COLO829 (cell line): ENCODE results near the gene NPM3.

Experiments
- DNase-seq: peaks from one replicate; pipeline ENCODE4 v3.0.0; 2012; ENCODE audit warnings: low spot score

NPM3 gene

GRCh38 chr10:101758858-101759257 lies 24.4 kb downstream of the NPM3 start:
- no peak for DNase-seq

- no peak for DNase-seq
Measured at GRCh38 chr10:101752241-101752640, 31.0 kb downstream of the NPM3 start.

GRCh38 chr10:101749047-101750016 lies 33.9 kb downstream of the NPM3 start:
- DNase-seq, result no peak

- no peak for DNase-seq
Measured at GRCh38 chr10:101748496-101748895, 34.8 kb downstream of the NPM3 start.

- DNase-seq, result no peak
Measured at GRCh38 chr10:101745074-101745696, 38.1 kb downstream of the NPM3 start.

GRCh38 chr10:101744267-101744666 lies 39.0 kb downstream of the NPM3 start:
- no peak for DNase-seq

GRCh38 chr10:101741938-101742337 lies 41.3 kb downstream of the NPM3 start:
- no peak for DNase-seq

- DNase-seq, result no peak
Measured at GRCh38 chr10:101736666-101737065, 46.6 kb downstream of the NPM3 start.

GRCh38 chr10:101732096-101732495 lies 51.1 kb downstream of the NPM3 start:
- no peak for DNase-seq
